Measurements from ENCODE around the gene DNAJC30.
"Not testable (repeated sequence)": the region's sequence is repeated elsewhere in the genome, so short reads cannot be mapped to it uniquely, and the experiment has no call there.

DNA sequence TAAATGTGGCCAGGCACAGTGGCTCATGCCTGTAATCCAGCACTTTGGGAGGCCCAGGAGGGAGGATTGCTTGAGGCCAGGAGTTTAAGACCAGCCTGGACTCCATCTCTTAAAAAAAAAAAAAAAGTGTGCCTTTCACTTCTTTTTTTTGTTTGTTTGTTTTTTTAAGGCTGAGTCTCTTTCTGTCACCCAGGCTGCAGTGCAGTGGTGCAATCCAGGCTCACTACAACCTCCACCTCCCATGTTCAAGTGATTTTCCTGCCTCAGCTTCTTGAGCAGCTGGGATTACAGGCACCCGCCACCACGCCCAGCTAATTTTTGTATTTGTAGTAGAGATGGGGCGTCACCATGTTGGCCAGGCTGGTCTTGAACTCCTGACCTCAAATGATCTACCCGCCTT, 38.9 kb upstream of the DNAJC30 start:
- TF ChIP-seq, protein P1, sequence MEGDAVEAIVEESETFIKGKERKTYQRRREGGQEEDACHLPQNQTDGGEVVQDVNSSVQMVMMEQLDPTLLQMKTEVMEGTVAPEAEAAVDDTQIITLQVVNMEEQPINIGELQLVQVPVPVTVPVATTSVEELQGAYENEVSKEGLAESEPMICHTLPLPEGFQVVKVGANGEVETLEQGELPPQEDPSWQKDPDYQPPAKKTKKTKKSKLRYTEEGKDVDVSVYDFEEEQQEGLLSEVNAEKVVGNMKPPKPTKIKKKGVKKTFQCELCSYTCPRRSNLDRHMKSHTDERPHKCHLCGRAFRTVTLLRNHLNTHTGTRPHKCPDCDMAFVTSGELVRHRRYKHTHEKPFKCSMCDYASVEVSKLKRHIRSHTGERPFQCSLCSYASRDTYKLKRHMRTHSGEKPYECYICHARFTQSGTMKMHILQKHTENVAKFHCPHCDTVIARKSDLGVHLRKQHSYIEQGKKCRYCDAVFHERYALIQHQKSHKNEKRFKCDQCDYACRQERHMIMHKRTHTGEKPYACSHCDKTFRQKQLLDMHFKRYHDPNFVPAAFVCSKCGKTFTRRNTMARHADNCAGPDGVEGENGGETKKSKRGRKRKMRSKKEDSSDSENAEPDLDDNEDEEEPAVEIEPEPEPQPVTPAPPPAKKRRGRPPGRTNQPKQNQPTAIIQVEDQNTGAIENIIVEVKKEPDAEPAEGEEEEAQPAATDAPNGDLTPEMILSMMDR (IDR thresholded peaks at IDR 0.05) = not testable (repeated sequence)
- TF ChIP-seq POLR2A (IDR thresholded peaks at IDR 0.05; ENCODE audit: low read depth); POLR2AphosphoS5 (IDR thresholded peaks at IDR 0.05): not testable (repeated sequence)

Data from esophagus muscularis mucosa (tissue), 3 donors.